Endothelial cell of umbilical vein (primary cell): ENCODE results near the gene PLA2R1. TPM values are rescaled to one million over a fixed set of nuclear protein-coding genes. Genes with fewer than 3 reads are reported as not detected.

ENCODE experiments used
- BruUV-seq: library from RNA; stranded (reverse); fragments of 400-500 nt; replicated peaks from 2 replicates; lab custom pipeline; 2021; lab: Mats Ljungman, UMichigan
- CTCF ChIA-PET: fragments of 300-600, 350-600 bp; sonication (Branson Sonifier 250); formaldehyde crosslinking; loops from one replicate; lab custom pipeline; 2021; ENCODE audit warnings: antibody characterized with exemption, inconsistent platforms; lab: Charles Lee
- POLR2A ChIA-PET: fragments of 300-600, 350-600 bp; sonication (Branson Sonifier 250); formaldehyde crosslinking; loops from one replicate; lab custom pipeline; 2021; ENCODE audit warnings: antibody characterized with exemption, inconsistent platforms; lab: Charles Lee
- DNase-seq: peaks from one replicate; pipeline ENCODE4 v3.0.0-alpha.2; 2011; ENCODE audit warnings: low read depth, low spot score
- FAIRE-seq: peaks from 2 replicates; lab custom pipeline; 2011; peaks lifted over from hg19 to GRCh38; lab: Jason Lieb, UNC
- H2AFZ ChIP-seq: 2 replicates; pipeline ENCODE4 v1.6.0; 2012; ENCODE audit warnings: low read depth, low read length, control low read depth, inconsistent platforms
- H3K27ac ChIP-seq: 2 replicates; pipeline ENCODE4 v1.5.1; 2011; ENCODE audit warnings: low read depth, mild to moderate bottlenecking, control low read depth, low read length, moderate library complexity; ENCODE audit not compliant: insufficient read depth
- H3K27me3 ChIP-seq, 2 experiments: 2 replicates each; pipeline versions ENCODE4 v1.6.0 to v1.6.1; 2011; ENCODE audit warnings: low read length in 2 of 2, mixed read lengths in 1 of 2; ENCODE audit not compliant: control insufficient read depth in 2 of 2, insufficient read depth in 2 of 2
- H3K36me3 ChIP-seq, 2 experiments: 2 replicates in 1 of 2; 3 replicates in 1 of 2; pipeline ENCODE4 v1.5.1; 2011; ENCODE audit warnings: low read length in 2 of 2, mild to moderate bottlenecking in 1 of 2, moderate library complexity in 1 of 2; ENCODE audit not compliant: control insufficient read depth in 2 of 2, insufficient read depth in 2 of 2; ENCODE audit errors: extremely low read depth in 1 of 2
- H3K4me1 ChIP-seq: 3 replicates; pipeline ENCODE4 v1.5.1; 2011; ENCODE audit warnings: mild to moderate bottlenecking, low read length; ENCODE audit not compliant: control insufficient read depth, insufficient read depth; ENCODE audit errors: extremely low read depth
- H3K4me2 ChIP-seq: 2 replicates; pipeline ENCODE4 v1.6.1; 2011; ENCODE audit warnings: low read length, control low read depth, mixed read lengths; ENCODE audit not compliant: insufficient read depth
- H3K4me3 ChIP-seq, 3 experiments: fragments of 200-600 bp in 1 of 3; sonication (generic), shearing (Covaris generic) in 1 of 3; replicated peaks in 1 of 3; 2 replicates each; pipeline ENCODE4 v1.5.1; 2011 to 2016; ENCODE audit warnings: control low read depth in 3 of 3, low read length in 3 of 3, mild to moderate bottlenecking in 2 of 3, inconsistent platforms in 1 of 3, low read depth in 1 of 3, moderate library complexity in 1 of 3; ENCODE audit not compliant: insufficient read depth in 1 of 3
- H3K79me2 ChIP-seq: 2 replicates; pipeline ENCODE4 v1.6.0; 2012; ENCODE audit warnings: low read length, inconsistent platforms; ENCODE audit not compliant: control insufficient read depth, insufficient read depth
- H3K9ac ChIP-seq: replicated peaks from 2 replicates; pipeline ENCODE3; 2011; ENCODE audit warnings: low read length, control low read depth; ENCODE audit not compliant: insufficient read depth; ENCODE audit errors: extremely low read depth
- H3K9me1 ChIP-seq: replicated peaks from 3 replicates; pipeline ENCODE4 v1.6.0; 2011; ENCODE audit warnings: mild to moderate bottlenecking, low read length; ENCODE audit not compliant: control insufficient read depth, insufficient read depth; ENCODE audit errors: extremely low read depth
- H3K9me3 ChIP-seq: replicated peaks from 2 replicates; pipeline ENCODE4 v1.5.1; 2012; ENCODE audit warnings: low read length, inconsistent platforms; ENCODE audit not compliant: control insufficient read depth, insufficient read depth
- H4K20me1 ChIP-seq: replicated peaks from 2 replicates; pipeline ENCODE3; 2011; ENCODE audit warnings: mild to moderate bottlenecking, low read length; ENCODE audit not compliant: control insufficient read depth, insufficient read depth; ENCODE audit errors: extremely low read depth
- CTCF ChIP-seq, 2 donors: IDR thresholded peaks; 1 replicate in 1 of 2; 2 replicates in 1 of 2; pipeline ENCODE4 v1.5.1; 2011; ENCODE audit warnings: low read length in 2 of 2, mild to moderate bottlenecking in 2 of 2, moderate library complexity in 2 of 2, control low read depth in 1 of 2, inconsistent platforms in 1 of 2, low read depth in 1 of 2; ENCODE audit not compliant: insufficient read depth in 1 of 2; ENCODE audit errors: extremely low read depth in 1 of 2
- EZH2 ChIP-seq: IDR thresholded peaks from 2 replicates; pipeline ENCODE4 v1.6.1; 2012; ENCODE audit warnings: borderline replicate concordance, low read depth, mild to moderate bottlenecking, moderate library complexity, low read length, inconsistent platforms; ENCODE audit not compliant: severe bottlenecking
- FOS ChIP-seq: IDR thresholded peaks from 2 replicates; pipeline ENCODE4 v1.6.1; 2011; ENCODE audit warnings: mild to moderate bottlenecking, low read length, moderate library complexity, borderline replicate concordance; ENCODE audit not compliant: insufficient read depth
- GATA2 ChIP-seq: IDR thresholded peaks from 2 replicates; pipeline ENCODE4 v1.7.0; 2011; ENCODE audit warnings: low read depth, mild to moderate bottlenecking, moderate library complexity, mixed read lengths, low read length; ENCODE audit not compliant: insufficient read length, insufficient read depth
- JUN ChIP-seq: IDR thresholded peaks from 2 replicates; pipeline ENCODE4 v1.6.1; 2011; ENCODE audit warnings: borderline replicate concordance, low read depth; ENCODE audit not compliant: insufficient read length, insufficient read depth
- MAX ChIP-seq: IDR thresholded peaks from 2 replicates; pipeline ENCODE4 v1.6.1; 2011; ENCODE audit not compliant: insufficient read depth, insufficient read length
- MYC ChIP-seq: IDR thresholded peaks from one replicate; pipeline ENCODE4 v1.6.1; 2011; ENCODE audit warnings: mild to moderate bottlenecking, low read depth, low read length
- POLR2A ChIP-seq: IDR thresholded peaks from 2 replicates; pipeline ENCODE4 v1.6.1; 2012; ENCODE audit warnings: low read depth, mild to moderate bottlenecking, control low read depth, low read length
- POLR2AphosphoS5 ChIP-seq: IDR thresholded peaks from 2 replicates; pipeline ENCODE4 v1.6.1; 2012; ENCODE audit warnings: low read depth, mild to moderate bottlenecking, control low read depth, low read length, moderate library complexity; ENCODE audit not compliant: insufficient read depth
- dilution Hi-C: fragments of 300-500 bp; cut with MboI; formaldehyde crosslinking; loops from one replicate; pipeline ENCODE4 v1.15.0; 2019; ENCODE audit warnings: low sequenced_read_pairs; ENCODE audit not compliant: extremely low pct_ligation_motif_present
- intact Hi-C: fragments of 100-400 bp; cut with micrococcal nuclease; formaldehyde crosslinking; loops from one replicate; pipeline ENCODE4 v1.10.0; 2022
- polyA plus RNA-seq, 4 experiments: library from polyadenylated mRNA; depleted of rRNA in 3 of 4; stranded (reverse) in 3 of 4; unstranded in 1 of 4; fragments of >200 nt; gene quantifications; 2 replicates each; pipeline versions ENCODE4 v1.2.1 to v1.2.3, GENCODE V29; 2011 to 2012; ENCODE audit warnings: missing spikeins in 1 of 4
- total RNA-seq: library from RNA; stranded (reverse); gene quantifications from 2 replicates; pipeline ENCODE4 v1.2.3, GENCODE V29; 2021

The PLA2R1 gene
- total and polyA plus RNA-seq, 2 donors (not counting 3 experiments of a cell fraction or from before 2014, with no cell fraction given), result 6.9 to 14.4 TPM

DNA sequence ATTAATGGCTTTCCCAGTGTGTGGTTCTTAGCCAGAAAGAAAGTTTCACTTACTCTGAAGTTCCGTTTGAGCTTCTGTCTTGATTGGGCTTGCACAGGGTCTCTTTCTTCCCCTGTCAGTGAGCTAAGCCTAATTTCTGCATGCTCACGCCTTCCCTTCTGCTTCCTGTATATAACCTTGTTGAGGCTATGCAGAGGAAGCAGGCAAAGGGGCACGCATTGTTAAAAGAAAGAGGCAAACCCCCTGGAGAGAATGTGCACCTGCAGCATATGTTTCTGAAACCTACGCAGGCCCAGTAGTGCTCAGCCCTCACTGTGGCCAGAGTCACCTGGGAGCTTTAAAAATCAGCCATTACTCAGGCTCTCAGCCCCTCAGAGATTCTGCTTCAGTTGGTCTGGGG, 14.5 kb upstream of the PLA2R1 start:
- ChIA-PET CTCF (interaction anchor here (0.7 to 2.0 kb wide), 9 partner anchors 8 to 987 kb away, joined by 3 to 7 read pairs (median 3); no protein-coding TSS in a partner anchor), POLR2A (interaction anchor here (0.6 kb wide), 1 partner anchor 851 kb away, joined by 3 read pairs; no protein-coding TSS in a partner anchor)
- DNase-seq, result no peak
- Histone ChIP-seq H3K27ac (no peak overlapping the region), H3K9me1 (no peaks in the 10 kb centered on the region), H3K9ac (no peak overlapping the region), H3K4me1 (peaks cover 26% of the 10 kb centered on the region), H2AFZ (no peak overlapping the region), H3K9me3 (no peaks in the 10 kb centered on the region), H3K4me2 (no peak overlapping the region), H4K20me1 (no peaks in the 10 kb centered on the region), H3K4me3 (no peak overlapping the region), H3K27me3 (no peaks in the 10 kb centered on the region), H3K79me2 (no peaks in the 10 kb centered on the region), H3K36me3 (no peaks in the 10 kb centered on the region)
- intact Hi-C loops (no loop called here), dilution Hi-C loops (no loop called here)
- no TSS peak for BruUV-seq
- FAIRE-seq, result no peak
- no peak for TF ChIP-seq MAX
- no peak for TF ChIP-seq MYC
- TF ChIP-seq FOS, result no peak
- TF ChIP-seq CTCF (IDR thresholded peaks at IDR 0.05; ENCODE audit: extremely low read depth in 1 of 2, insufficient read depth in 1 of 2, low read depth in 1 of 2, low read length in 2 of 2), result no peak
- TF ChIP-seq EZH2, result no peak
- no peak for TF ChIP-seq POLR2A
- no peak for TF ChIP-seq JUN
- no peak for TF ChIP-seq POLR2AphosphoS5
- no peak for TF ChIP-seq GATA2
